Activated naive CD4-positive, alpha-beta T cell (primary cell): ENCODE data around the gene ZBTB18.
"Not testable (repeated sequence)": the region's sequence is repeated elsewhere in the genome, so short reads cannot be mapped to it uniquely, and the experiment has no call there.

Source experiments
- DNase-seq, 4 experiments: peaks; one replicate each; lab custom pipeline; 2025; lab: John Stamatoyannopoulos, UW

ZBTB18 gene

DNA sequence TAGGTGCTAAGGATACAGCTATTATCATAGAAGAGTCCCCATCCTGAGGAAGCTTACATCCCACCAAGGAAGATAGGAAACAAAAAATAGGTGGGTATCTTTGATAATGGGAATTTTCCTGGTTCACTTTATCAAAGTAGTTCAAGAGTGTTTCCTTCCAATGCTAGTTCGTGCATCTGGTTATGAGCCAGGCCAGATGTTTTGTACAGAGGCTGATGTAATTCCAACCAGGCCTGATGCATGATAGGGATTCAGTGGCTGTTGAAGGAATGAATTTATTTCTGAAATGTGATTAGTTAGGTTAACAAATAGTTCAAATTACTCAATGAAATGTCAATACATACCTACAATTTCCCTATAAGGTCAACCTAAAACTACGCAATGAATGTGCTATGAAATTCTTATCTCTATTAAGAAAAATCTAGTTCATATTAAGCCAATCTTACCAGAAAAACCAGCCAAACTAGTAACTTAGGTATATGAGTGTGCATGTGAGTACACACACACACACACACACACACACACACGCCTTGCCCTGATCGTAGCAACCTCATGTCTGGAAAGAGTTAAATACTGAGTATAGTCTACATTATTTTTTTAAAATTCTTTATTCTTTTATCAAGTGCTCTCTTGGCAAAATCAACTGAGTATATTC, 9.5 kb upstream of the ZBTB18 start:
- no peak for DNase-seq

DNA sequence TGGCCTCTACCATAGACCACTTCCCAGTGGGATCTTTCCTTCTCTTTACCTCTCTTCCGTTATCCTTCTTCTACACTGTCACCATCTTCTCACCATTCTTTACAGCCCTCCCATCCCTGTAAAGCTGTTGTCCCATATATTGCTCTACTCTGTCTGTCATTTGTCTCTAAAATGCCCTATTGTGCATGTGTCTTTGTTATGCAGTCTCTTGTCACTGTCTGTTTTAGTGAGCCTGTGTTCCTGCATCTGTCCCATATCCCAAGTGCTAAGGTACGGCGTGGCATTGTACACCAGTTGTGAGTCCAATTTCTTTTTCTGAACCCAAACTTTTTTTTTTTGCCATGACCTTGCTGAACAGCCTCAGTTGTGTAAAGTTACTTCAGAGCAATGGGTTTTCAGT, 8.8 kb upstream of the ZBTB18 start:
- no peak for DNase-seq

DNA sequence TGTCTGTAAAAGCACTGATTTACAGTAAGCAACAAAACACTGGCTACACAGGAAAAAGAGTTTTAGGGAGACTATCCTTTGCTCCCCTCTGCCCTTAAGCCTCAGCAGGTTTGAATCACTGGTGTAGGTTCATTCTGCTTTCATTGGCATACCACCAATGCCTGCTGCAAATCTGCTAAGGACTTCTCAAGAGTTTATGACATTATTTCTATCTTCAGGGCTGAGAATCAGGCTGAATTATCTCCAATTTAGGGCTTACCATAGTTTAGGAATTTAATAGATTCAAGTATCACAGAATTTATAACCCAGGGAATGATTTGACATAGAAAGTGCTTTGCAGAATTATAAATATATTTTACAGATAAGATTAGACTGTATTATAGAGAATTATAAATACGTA, 6.7 kb upstream of the ZBTB18 start:
- no peak for DNase-seq

DNA sequence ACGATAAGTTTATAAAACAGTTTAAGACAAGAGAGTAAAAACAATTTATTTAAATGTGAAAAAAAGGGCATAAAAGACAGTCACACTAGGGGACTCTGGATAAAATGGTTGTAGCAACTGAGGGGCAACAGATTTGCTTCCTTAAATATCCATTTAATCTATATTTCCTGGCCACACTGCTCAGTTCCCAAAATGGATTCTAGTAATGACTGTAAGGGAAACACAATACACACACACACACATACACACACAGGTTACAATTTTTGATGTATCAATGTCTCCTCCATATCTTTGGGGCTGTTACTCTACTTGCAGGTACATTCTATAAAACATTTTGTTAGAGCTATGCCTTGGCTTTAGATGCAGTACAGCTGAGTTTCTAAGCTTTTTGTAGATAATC, 4.8 kb upstream of the ZBTB18 start:
- DNase-seq: not testable (repeated sequence)

DNA sequence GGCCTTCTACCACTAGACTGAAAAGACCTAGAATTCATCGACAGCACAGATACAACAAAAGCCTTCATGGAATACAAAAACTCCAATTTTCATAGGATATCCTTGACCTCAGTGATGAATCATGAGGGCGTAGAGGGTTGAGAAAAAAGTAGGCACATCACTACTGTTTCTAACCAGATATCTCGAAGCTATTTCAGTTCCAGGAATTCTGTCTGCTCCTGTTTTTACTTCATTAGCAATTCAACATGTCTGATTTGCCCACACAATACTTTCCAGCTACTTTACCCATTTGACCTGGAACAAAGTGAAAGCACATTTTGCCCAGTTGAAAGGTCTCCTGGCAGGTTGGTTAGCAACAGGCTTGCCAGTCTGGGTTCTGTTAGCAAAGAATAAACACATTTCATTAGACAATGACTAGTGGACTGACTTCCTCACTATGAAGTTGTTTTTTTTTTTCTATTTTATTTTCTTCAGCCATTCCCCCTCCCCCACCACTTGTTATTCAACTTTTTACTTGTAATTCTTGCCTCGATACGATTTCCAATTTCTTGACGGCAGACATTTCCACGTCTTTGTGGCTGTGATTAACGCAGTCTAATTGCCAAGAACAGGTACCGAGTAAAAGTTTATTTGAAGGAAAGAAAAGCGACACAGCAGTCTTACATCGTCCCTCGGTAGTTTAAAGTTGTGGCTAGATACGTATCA, 4.0 kb upstream of the ZBTB18 start:
- DNase-seq: no peak

DNA sequence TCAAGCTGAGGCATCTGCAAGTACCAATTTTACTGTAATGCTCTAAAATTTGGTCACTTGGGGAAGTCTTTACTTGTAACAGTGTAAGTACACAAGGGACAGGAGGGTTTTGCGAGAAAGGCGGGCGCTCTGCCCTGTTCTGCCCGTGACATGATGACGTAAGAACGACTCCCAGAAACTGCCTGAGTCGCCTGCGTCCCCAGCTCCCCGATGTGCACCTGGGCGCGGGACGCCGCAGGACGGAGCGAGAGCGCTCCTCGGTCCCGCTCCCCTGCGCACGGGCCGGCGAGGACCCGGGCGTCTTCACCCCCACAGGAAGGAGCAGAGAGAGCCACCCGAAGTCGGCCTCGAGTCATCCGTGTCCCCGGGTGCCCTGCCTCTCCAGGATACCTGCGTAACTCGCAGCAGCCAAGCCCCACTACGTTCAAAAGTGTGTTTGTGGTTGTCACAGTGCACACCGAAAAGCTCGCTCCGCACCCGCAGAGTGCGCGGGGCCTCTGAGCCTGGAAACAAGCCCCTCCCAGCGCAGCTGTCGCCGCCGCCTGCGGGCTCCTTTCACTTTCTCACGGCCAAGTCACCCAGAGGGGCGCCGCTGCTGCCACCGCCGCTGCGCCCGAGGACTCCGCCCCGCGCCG, 3.3 kb upstream of the ZBTB18 start:
- no peak for DNase-seq

DNA sequence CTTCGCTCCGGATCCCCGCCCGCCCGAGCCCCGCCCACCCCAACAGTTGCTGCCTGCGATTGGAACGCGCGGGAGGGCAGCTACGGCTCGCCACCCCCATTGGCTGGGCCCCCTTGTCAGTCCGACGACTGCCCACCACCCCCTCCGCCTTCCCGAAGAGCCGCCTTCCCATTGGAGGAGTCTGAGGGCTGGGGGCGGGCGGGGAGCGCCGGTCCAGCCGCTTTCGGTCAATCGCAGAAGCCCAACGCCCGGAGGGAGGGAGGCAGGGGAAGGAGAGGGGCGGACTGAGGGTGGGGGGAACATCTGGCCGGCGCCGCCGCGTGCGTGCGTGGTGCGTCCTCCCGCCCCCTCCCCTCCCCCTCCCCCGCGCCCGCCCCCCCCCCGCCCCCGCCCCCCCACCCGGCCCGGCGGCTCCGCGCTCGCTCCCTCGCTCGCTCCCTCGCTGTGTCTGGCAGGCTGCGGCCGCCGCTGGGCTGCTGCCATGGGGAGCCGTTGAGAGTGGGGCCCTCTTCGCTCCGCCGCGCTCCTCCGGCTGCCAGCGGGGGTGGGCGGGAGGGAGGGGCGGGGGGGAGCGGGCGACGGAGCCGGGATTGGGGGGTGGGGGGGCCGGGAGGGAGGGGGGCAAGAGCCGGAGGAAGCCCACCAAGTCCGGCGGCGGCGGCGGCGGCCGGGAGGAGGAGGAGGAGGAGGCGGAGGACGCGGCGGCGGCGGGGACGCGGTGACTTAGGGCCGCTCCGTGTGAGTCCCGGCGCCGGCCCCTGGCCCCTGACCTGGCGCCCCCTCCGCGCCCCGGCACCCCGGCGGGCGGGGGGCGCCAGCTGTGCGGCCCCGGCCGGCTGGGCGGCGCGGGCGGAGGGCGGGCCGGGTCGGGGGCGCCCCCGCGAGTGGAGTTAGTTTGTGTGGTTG, 2.6 kb upstream of the ZBTB18 start:
- peak; percentile 90 to 97 (median 94) for DNase-seq

DNA sequence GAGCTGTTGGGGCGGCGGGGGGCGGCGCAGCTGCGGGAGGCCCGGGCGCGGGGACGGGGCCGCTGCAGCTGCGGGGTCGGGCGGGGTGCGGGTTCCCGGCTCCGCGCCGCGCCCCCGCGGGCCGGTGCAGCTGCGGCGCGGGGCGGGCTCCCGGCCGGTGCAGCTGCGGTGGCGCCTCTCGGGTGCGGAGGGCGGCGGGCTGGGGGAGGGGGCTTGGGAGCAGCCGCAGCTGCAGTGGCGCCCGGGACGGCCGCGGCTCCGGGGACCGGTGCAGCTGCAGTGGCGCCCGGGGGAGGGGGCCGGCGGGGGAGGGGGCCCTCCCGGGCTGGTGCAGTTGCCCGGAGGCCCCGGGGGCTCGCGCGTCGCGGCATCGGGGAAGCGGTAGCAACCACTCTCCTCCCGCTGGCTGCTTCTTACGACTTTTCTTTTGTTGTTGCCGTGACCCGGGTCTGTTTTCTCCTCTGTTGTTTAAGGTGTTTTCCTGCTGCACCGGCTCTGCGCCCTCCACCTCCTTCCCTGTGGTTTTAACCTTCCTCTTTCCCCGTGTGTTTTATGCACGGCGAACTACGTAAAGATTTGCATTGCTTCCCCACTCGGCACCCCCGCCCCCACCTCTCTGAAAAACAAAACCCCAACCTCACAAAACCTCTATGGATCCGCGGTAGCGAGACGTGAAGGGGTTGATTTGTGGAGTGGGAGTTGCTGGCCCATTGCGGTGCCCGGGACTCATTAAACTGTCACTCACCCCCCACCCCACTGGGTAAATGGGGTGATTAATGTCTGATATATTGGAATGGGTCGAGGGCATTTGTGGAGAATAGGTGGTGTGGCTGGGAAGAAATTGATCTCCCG, 1.7 kb upstream of the ZBTB18 start:
- peak in 3 of 4 experiments; percentile 17 to 55 (median 22) for DNase-seq

DNA sequence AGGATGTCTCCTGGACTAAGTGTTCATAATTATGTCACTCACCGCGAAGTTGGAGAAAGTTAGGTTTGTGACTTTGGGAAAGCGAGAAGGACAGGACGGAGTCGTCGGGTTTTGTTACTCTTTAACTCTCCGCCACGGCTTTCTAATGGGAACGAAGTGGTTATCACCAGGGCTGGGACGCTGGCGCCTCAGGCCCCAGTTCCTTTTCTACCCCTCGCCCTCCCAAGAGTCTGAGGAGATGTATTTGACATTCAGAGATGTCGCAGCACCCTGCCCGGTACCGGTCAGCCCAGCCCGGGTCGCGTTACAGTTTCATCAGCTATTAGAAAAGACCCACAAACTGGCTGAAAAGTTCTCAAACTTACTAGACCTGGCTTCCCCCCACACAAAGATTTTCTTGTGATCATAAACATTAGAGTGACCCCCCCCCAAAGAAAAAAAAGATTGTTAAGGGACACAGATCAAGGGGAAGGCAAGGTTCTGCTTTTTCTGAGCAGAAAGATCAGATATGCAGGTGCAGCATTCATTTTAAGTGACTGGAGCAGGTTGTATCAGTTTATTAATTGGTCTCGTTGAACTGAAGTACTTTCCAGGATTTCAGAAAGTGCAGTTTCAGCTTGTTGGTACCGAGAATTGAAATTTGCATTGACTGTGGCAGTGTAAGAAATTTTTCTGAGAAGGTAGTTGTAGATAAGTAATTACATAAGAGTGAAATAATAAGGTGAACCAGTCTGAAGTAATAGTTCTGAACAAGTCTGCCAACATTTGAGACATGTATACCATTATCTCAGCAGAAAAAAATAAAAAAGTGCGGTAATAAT, 859 bp upstream of the ZBTB18 start:
- no peak for DNase-seq

DNA sequence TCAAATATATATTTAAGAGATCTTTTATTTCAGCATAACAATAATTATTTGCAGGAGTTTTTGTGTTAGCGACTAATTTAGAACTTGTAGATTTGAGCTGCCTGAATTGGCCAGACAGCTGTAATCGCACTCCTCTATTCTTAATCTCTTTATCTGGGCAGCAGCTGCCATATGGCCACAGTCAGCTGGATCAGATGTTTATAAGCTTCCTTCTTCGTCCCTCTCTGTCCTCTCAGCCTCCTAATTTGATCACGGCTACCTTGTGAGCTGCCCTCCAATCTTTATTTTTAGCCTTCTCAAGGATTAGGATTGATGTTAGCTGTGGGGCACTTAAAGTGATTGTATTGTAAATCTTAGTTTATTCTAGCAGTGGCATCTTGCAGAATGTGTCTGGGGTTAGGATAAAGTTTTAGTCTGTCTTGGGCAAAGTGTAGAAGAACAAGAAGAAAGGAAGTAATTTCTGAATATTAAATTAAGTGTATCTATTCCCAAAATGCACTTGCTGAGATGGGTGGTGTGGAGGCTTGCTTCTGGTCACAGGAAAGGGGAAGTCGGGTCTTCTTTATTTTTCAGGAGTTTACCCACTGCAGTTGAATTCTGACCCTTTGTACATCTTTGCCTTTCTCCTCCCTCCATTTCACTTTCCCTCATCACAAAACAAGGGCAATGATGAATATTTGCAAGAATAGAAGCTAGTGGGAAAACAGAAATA, 1.1 kb downstream of the ZBTB18 start:
- no peak for DNase-seq

DNA sequence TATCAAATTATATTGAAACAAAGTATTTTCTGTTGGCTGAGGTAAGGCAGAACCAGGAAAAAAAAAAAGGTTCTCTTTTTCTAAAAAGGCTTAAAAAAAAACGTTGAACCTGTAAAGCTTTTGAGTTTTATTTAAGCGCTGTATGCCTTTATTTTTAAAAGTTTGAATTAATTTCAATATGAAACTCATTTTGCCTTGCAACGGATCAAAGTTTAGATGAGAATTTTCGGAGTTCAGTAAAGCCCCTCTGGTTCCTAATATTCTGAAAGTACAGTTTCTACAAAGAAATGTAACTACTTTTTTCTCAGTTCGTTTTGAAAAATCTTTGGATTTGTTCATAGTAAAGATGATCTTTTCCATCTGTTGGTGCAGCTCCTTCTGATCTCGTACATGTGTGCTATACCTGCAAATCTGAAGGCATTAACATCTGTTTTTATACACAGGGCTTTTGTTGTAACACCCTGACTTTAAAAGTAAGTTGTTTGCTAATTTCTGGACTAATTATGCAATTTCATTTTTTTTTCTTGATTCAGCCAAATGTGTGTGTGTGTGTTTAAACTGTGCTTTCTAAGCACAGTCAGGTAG, 1.7 kb downstream of the ZBTB18 start:
- DNase-seq: no peak

DNA sequence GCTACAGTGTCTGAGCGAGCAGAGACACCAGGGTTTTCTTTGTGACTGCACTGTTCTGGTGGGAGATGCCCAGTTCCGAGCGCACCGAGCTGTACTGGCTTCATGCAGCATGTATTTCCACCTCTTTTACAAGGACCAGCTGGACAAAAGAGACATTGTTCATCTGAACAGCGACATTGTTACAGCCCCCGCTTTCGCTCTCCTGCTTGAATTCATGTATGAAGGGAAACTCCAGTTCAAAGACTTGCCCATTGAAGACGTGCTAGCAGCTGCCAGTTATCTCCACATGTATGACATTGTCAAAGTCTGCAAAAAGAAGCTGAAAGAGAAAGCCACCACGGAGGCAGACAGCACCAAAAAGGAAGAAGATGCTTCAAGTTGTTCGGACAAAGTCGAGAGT, 2.7 kb downstream of the ZBTB18 start:
- DNase-seq: no peak

DNA sequence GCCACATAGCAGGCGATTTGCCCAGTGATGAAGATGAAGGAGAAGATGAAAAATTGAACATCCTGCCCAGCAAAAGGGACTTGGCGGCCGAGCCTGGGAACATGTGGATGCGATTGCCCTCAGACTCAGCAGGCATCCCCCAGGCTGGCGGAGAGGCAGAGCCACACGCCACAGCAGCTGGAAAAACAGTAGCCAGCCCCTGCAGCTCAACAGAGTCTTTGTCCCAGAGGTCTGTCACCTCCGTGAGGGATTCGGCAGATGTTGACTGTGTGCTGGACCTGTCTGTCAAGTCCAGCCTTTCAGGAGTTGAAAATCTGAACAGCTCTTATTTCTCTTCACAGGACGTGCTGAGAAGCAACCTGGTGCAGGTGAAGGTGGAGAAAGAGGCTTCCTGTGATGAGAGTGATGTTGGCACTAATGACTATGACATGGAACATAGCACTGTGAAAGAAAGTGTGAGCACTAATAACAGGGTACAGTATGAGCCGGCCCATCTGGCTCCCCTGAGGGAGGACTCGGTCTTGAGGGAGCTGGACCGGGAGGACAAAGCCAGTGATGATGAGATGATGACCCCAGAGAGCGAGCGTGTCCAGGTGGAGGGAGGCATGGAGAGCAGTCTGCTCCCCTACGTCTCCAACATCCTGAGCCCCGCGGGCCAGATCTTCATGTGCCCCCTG, 3.3 kb downstream of the ZBTB18 start:
- DNase-seq: no peak

DNA sequence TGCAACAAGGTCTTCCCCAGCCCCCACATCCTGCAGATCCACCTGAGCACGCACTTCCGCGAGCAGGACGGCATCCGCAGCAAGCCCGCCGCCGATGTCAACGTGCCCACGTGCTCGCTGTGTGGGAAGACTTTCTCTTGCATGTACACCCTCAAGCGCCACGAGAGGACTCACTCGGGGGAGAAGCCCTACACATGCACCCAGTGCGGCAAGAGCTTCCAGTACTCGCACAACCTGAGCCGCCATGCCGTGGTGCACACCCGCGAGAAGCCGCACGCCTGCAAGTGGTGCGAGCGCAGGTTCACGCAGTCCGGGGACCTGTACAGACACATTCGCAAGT, 3.8 kb downstream of the ZBTB18 start:
- DNase-seq: no peak

DNA sequence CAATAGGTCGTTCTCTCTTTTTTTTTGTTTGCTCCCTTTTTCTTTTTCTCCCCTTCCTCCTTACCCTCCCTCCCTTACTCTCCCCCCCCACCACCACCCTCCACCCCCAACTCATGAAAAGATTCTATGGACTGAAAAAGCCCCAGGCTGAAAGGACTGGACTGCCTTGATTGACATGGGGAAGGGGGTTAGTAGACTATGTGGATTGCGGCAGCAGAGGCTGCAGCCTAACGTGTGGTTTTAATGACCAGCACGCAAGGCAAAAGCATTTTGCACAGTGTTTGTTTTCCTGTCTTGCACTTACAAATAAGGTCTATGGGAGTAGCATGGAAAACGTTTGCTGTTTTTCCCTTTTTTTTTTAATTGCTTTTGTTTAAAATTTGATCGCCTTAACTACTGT, 5.5 kb downstream of the ZBTB18 start:
- no peak for DNase-seq

DNA sequence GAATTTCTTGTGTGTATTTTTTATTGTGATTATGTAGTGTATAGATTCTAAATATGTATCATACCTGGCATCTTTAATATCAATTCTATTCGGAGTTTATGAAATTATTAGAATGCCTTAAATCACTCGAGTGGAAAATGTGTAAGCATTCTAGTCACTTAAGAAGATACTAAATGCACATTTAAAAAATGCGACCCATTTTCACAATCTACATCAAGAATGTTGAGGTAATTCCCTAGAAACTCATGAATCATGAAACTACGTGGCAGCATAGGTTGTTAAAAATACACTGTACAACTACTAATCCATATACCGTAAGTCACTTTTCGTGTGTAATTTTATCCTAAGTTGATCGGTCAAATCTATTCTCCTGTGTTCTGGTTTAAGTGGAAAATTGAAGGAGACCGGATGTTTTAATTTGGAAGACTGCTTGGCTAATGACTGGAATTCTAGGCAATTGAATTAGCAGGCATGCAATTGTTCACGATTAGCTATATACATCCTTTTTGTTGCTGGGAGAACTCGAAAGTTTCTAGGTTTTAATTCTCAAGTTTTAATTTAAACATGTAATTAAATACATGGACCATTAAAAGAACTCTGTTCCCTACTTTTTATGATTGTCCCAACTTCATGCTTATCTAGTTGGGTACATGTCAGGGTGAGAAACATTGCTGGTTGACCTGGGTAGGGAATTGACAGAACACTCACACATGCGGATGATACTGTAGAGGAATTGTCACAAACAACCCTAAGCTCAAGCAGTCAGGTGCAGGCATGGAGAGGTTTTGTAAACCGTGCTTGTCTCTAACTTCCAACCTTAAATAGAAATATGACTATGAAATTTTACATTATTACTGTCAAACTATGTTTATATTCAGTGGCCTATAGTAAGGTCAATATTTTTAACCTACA, 6.6 kb downstream of the ZBTB18 start:
- no peak for DNase-seq

DNA sequence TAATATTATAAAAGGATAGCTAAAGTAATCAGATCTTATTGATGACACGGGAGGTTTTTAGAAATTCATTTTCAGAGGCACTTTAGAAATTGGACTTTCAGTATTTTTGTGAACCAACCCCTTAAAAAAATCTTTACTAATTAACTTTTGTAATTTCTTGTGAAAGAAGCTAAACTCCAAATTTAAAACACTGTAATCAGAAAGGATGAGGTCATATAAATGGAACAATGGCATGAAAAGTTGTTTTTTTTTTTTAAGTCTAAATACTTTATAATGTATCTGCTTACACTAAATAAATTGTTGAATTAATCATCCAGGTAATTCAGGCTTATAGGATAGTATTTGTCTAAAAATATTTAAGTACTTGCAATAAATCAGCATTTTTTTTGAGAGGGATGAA, 9.0 kb downstream of the ZBTB18 start:
- DNase-seq: no peak

DNA sequence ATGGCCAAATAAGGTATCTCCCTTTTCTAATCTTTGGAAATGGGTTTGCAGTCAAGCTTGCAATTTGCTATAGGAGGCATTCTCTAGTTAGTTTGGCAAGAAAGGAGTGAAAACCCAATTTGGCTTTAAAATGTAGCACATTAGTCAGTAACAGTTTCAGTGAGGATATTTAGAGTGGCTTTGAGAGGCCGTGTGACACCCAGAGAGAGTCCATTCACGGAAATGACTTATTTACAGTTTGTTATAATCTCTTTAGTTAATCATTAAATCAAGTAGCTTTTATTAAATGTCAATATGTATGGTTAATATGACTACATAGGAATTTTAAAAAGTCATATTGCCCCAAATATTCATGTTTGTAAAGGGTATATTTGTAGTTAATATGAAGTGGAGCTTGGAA, 9.6 kb downstream of the ZBTB18 start:
- DNase-seq: no peak
